Activated CD4-positive, alpha-beta T cell treated with anti-CD3 and anti-CD28 coated beads, Interleukin-2, amount 10 ng/mL, durations not matched to agents 24 days and 14 days (primary cell): ENCODE data around the gene QRFPR. TPM values are rescaled to one million over a fixed set of nuclear protein-coding genes. Genes with fewer than 3 reads are reported as not detected.
A peak's percentile ranks its signal among the peaks of the same experiment; 100 is the strongest.

Experiments used
- DNase-seq: peaks from one replicate; pipeline ENCODE4 v3.0.0; 2022
- H3K27ac Mint-ChIP-seq: one replicate; pipeline ENCODE4 v1.8.0; 2022; ENCODE audit warnings: mild to moderate bottlenecking, mixed read lengths
- H3K27me3 Mint-ChIP-seq: one replicate; pipeline ENCODE4 v1.8.0; 2022; ENCODE audit warnings: mixed read lengths
- H3K36me3 Mint-ChIP-seq: one replicate; pipeline ENCODE4 v1.8.0; 2022; ENCODE audit warnings: low read depth, mild to moderate bottlenecking, mixed read lengths
- H3K4me1 Mint-ChIP-seq: one replicate; pipeline ENCODE4 v1.8.0; 2021; ENCODE audit warnings: mixed read lengths
- H3K4me3 Mint-ChIP-seq: one replicate; pipeline ENCODE4 v1.8.0; 2022; ENCODE audit warnings: mild to moderate bottlenecking, moderate library complexity, mixed read lengths
- H3K9me3 Mint-ChIP-seq: one replicate; pipeline ENCODE4 v1.8.0; 2021; ENCODE audit warnings: mixed read lengths
- intact Hi-C: fragments of 100-400 bp; cut with micrococcal nuclease; formaldehyde crosslinking; loops from one replicate; pipeline ENCODE4 v1.15.1; 2023
- total RNA-seq: library from RNA; stranded (reverse); gene quantifications from 2 replicates; pipeline ENCODE4 v1.2.3, GENCODE V29; 2022

QRFPR gene
- total RNA-seq, 1 donor from 2014 or later: not detected

DNA sequence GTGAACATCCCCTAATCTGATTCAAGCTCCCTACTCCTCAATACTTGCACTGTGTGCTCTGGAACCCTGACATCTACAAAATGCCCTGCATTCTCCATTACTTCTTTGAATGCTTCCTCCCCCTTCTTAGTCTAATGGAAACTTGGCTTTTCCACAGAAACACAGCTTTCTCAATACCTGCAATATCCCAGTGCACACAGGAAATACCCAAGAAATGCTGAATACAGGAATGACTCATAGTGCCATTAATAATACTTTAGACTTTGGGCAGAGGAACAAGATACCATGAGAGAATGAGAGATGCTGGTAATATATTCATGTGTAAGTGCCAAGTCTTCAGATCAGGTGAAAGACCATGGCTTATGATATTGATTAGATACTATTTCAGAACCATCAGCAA lies 5.6 kb downstream of the QRFPR start:
- Mint-ChIP-seq H3K4me1 (peaks cover 4% of the 10 kb centered on the region), H3K27me3 (peaks cover 40% of the 10 kb centered on the region), H3K27ac (no peak overlapping the region), H3K36me3 (no peaks in the 10 kb centered on the region), H3K9me3 (no peaks in the 10 kb centered on the region), H3K4me3 (no peak overlapping the region)
- DNase-seq: no peak
- intact Hi-C loops: loop anchor here (10.0 kb wide), 1 partner anchor 280 kb away; no protein-coding TSS in a partner anchor

DNA sequence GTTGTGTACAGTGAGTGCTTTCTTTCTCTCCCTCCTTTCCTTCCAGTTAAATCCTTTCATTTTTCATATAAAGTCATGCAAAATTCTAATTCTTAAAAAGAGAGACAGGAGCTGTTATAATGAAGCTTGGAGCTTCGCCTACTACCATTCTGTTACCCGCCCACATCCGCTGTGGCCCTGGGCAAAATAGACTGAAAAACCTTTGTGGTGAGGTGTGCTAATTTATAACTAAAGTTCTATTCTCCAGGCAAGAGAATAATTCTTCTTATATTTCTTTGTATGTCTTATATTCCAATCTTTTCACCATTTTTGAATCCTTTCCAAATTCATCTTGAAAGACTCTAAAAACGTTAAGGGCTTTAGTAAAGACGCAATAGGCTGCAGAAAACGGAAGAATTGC lies 7.0 kb downstream of the QRFPR start:
- H3K27me3 Mint-ChIP-seq: peaks cover 27% of the 10 kb centered on the region
- intact Hi-C loops: loop anchor here (10.0 kb wide), 1 partner anchor 281 kb away; no protein-coding TSS in a partner anchor
- H3K36me3 Mint-ChIP-seq: no peaks in the 10 kb centered on the region
- H3K4me1 Mint-ChIP-seq: no peaks in the 10 kb centered on the region
- DNase-seq: no peak
- no peaks in the 10 kb centered on the region for H3K9me3 Mint-ChIP-seq
- H3K4me3 Mint-ChIP-seq: no peak overlapping the region
- no peak overlapping the region for H3K27ac Mint-ChIP-seq

DNA sequence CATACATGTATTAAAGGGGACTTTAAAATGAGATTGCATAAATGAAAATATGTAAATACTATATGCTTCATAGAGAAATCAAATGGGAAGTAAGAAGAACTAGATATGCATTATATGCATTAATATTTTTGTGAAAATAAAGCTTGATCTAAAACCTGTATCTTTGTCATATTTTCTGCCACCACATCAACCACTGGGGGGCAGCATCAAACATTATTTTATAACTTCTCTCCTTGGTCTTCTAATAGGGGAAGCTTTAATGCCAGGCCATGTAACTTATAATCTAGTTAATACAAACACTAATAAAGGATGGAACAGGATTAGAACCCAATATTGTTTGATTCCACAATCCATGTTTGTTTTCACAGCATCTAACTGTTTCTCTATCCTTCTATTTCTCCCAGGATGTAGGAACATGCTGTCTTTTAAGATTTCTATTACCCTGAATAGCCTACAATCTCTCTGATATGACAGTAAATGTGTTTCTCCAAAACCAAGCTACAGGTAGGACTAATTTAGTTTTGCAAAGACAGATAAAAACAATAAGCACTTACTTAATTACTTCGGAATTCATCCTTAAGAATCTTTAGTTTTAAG lies 10.0 kb downstream of the QRFPR start:
- H3K4me1 Mint-ChIP-seq: no peaks in the 10 kb centered on the region
- H3K4me3 Mint-ChIP-seq: no peak overlapping the region
- H3K27me3 Mint-ChIP-seq: peaks cover 16% of the 10 kb centered on the region
- H3K36me3 Mint-ChIP-seq: no peaks in the 10 kb centered on the region
- no peak overlapping the region for H3K27ac Mint-ChIP-seq
- intact Hi-C loops: loop anchor here (1.0 to 10.0 kb wide), 2 partner anchors 284 to 365 kb away; no protein-coding TSS in a partner anchor
- no peaks in the 10 kb centered on the region for H3K9me3 Mint-ChIP-seq
- peak; percentile 68 for DNase-seq

DNA sequence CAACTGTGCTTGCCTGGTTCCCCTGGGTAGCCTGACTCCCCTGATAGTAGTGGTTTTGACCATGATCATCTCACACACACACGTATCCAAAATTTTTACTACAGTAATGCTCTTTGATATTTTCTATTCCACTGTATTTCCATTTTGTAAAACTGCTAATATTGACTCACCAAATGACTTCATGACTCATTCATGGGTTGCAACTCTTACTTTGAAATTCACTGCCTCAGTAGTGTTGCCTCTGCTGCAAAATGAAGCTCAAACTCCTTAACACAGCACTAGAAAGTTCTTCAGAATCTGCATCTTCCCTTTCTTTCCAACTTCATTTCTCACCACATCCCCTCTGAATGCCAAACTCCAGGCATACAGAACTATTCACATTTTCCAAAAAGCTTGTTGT lies 20.3 kb downstream of the QRFPR start:
- H3K9me3 Mint-ChIP-seq: no peaks in the 10 kb centered on the region
- no peak overlapping the region for H3K4me3 Mint-ChIP-seq
- peaks cover 6% of the 10 kb centered on the region for H3K27me3 Mint-ChIP-seq
- DNase-seq: no peak
- no peaks in the 10 kb centered on the region for H3K4me1 Mint-ChIP-seq
- intact Hi-C loops: loop anchor here (1.0 kb wide), 1 partner anchor 9 kb away; no protein-coding TSS in a partner anchor
- no peak overlapping the region for H3K27ac Mint-ChIP-seq
- no peaks in the 10 kb centered on the region for H3K36me3 Mint-ChIP-seq

DNA sequence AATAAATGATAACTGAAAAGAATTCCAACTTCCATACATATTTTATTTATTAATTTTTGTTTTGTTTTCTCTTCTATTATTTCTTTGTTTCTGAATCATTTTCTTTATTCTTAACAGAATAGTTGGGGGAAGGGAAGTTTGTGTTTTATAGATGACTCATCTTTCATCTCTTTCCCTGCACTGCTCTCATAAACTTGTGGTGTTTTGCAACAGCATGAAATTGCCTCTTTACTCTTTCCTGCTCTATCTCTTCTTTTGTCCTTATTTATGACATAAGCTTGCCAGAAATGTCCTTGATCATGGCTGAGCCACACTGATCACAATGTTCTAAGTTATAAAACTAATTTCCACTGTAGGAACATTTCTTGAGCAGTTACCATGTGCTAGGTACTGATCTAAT lies 22.3 kb downstream of the QRFPR start:
- Mint-ChIP-seq H3K9me3 (no peaks in the 10 kb centered on the region), H3K4me1 (no peaks in the 10 kb centered on the region), H3K27ac (no peak overlapping the region), H3K36me3 (no peaks in the 10 kb centered on the region), H3K27me3 (peaks cover 19% of the 10 kb centered on the region), H3K4me3 (no peak overlapping the region)
- intact Hi-C loops: no loop called here
- DNase-seq: no peak

DNA sequence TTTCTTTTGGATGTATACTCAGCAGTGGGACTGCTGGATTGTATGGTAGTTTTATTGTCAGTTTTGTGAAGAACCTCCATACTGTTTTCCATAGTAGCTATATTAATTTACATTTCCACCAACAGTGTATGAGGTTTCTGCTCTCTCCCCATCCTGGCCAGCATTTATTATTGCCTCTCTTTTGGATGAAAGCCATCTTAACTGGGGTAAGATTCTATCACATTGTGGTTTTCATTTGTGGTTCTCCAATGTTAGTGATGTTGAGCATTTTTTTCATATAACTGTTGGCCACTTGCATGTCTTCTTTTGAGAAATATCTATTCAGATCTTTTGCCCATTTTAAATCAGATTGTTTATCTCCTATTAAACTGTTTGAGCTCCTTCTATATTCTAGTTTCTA lies 27.6 kb downstream of the QRFPR start:
- no peak overlapping the region for H3K4me3 Mint-ChIP-seq
- H3K27me3 Mint-ChIP-seq: peaks cover 31% of the 10 kb centered on the region
- H3K9me3 Mint-ChIP-seq: no peaks in the 10 kb centered on the region
- DNase-seq: no peak
- no peak overlapping the region for H3K27ac Mint-ChIP-seq
- no peaks in the 10 kb centered on the region for H3K36me3 Mint-ChIP-seq
- no peaks in the 10 kb centered on the region for H3K4me1 Mint-ChIP-seq
- intact Hi-C loops: no loop called here

DNA sequence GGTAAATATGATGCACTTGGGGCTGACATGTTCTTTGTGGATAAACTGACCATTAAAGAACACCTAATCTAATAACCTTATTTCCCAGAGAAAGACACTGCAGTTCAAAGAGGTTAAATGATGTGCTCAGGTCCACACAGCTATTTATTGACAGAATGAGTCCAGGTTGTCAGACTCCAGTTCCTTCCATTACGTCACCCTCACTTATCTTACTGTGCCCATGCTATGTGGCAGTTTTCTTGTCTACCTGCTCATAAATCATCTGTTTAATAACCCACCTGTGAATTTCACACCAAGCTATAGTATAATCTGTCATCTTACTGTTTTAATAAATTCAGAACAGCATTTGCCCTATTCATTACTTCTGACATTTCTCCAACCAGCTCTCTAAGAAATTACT lies 36.7 kb downstream of the QRFPR start:
- H3K27ac Mint-ChIP-seq: no peak overlapping the region
- no peak overlapping the region for H3K4me3 Mint-ChIP-seq
- H3K4me1 Mint-ChIP-seq: no peaks in the 10 kb centered on the region
- peaks cover 17% of the 10 kb centered on the region for H3K27me3 Mint-ChIP-seq
- intact Hi-C loops: no loop called here
- no peaks in the 10 kb centered on the region for H3K9me3 Mint-ChIP-seq
- DNase-seq: no peak
- no peaks in the 10 kb centered on the region for H3K36me3 Mint-ChIP-seq

DNA sequence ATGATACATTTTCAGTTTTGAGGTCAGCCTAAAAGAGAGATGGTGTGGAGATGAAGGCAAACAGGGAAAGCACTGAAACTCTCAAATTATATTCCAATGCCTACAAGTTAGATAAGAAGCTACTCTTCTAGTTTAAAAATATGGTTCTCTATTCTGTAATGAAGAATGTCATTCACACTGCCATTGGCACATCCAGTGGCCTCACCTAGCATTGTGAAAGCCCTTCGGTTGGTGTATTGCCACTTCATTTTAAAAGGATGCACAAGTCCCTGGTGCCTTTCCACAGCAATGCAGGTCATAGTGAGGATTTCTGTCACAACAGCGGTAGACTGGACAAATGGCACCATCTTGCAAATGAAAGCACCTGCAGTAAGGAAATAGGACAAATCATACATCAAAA lies 40.6 kb downstream of the QRFPR start:
- Mint-ChIP-seq H3K9me3 (no peaks in the 10 kb centered on the region), H3K36me3 (no peaks in the 10 kb centered on the region), H3K4me3 (no peak overlapping the region), H3K27me3 (peaks cover 8% of the 10 kb centered on the region), H3K4me1 (no peaks in the 10 kb centered on the region), H3K27ac (no peak overlapping the region)
- no peak for DNase-seq
- intact Hi-C loops: no loop called here

DNA sequence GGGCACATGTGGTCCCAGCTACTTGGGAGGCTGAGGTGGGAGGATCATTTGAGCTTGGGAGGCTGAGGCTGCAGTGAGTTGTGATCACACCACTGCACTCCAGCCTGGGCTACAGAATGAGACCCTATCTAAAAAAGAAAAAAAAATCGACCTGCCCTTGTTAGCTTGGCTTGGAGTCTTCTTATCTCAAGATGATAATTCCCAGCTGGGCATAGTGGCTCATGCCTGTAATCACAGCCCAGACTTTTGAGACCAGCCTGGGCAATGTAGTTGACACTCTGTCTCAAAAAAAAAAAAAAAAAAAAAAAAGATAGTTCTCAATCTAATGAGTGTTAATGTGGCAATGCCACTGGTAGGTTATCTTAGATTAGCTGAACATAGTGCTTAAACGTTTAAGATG lies 41.0 kb downstream of the QRFPR start:
- H3K4me1 Mint-ChIP-seq: no peaks in the 10 kb centered on the region
- H3K27ac Mint-ChIP-seq: no peak overlapping the region
- no peaks in the 10 kb centered on the region for H3K9me3 Mint-ChIP-seq
- DNase-seq: no peak
- peaks cover 6% of the 10 kb centered on the region for H3K27me3 Mint-ChIP-seq
- intact Hi-C loops: no loop called here
- no peaks in the 10 kb centered on the region for H3K36me3 Mint-ChIP-seq
- no peak overlapping the region for H3K4me3 Mint-ChIP-seq

DNA sequence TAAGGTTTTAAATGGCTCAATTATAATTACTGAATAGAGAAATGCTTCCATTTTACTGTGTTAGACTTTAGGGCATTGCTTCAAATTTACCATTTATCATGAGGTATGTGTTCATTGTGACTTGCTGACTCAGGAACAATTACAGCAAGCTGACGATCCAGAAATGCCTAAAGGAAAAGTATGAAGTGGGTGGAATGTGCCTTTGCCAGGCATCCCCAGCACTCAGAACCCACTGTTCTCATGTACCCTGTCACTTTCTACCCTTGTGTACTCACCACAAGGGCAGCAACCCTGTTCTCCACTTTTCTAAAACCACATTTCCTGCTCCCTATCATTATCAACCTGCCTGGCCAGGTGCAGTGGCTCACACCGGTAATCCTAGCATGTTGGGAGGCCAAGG lies 41.5 kb downstream of the QRFPR start:
- peaks cover 2% of the 10 kb centered on the region for H3K27me3 Mint-ChIP-seq
- no peaks in the 10 kb centered on the region for H3K9me3 Mint-ChIP-seq
- intact Hi-C loops: no loop called here
- H3K36me3 Mint-ChIP-seq: no peaks in the 10 kb centered on the region
- no peak for DNase-seq
- H3K4me3 Mint-ChIP-seq: no peak overlapping the region
- no peaks in the 10 kb centered on the region for H3K4me1 Mint-ChIP-seq
- no peak overlapping the region for H3K27ac Mint-ChIP-seq

DNA sequence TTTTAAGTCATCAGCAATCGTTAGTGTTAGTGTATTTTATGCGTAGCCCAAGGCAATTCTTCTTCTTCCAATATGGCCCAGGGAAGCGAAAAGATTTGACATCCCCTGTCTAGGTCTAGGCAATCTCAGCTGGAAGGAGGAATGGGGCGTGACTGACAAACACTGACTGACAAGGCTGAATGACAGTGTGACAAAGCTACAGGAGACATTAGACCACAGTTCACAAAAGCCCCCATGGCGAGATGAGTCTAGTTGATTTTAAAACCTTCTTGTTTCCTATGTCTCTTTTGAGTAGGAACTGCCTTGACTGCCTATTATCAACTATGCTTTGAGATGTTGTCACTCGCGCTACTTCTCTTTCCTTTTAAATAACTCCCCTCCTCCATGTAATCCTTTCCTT lies 42.3 kb downstream of the QRFPR start:
- no peak overlapping the region for H3K4me3 Mint-ChIP-seq
- H3K4me1 Mint-ChIP-seq: no peaks in the 10 kb centered on the region
- no peak for DNase-seq
- intact Hi-C loops: no loop called here
- H3K27ac Mint-ChIP-seq: no peak overlapping the region
- H3K36me3 Mint-ChIP-seq: no peaks in the 10 kb centered on the region
- peaks cover 2% of the 10 kb centered on the region for H3K27me3 Mint-ChIP-seq
- H3K9me3 Mint-ChIP-seq: no peaks in the 10 kb centered on the region

DNA sequence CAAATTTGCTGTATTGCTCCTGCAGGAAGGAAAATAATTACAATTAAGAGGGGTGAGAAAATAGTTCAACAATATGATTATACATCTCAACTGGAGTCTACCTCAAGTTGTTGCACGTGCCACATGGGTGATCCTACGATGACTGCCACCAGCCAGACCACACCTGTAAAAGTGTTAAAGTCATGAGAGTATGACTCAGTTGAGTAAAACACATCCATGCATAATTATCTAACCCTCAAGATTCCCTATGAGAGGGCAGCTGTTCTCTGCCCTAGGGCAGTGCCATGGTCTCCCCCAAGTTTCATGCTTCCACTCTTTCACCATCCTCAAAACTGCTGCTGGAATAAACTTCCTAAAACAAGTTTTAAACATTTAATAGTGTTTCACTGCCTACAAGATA lies 44.1 kb downstream of the QRFPR start:
- no peaks in the 10 kb centered on the region for H3K9me3 Mint-ChIP-seq
- H3K27ac Mint-ChIP-seq: no peak overlapping the region
- no peak overlapping the region for H3K4me3 Mint-ChIP-seq
- H3K4me1 Mint-ChIP-seq: no peaks in the 10 kb centered on the region
- DNase-seq: no peak
- intact Hi-C loops: no loop called here
- H3K36me3 Mint-ChIP-seq: no peaks in the 10 kb centered on the region
- peaks cover 2% of the 10 kb centered on the region for H3K27me3 Mint-ChIP-seq

DNA sequence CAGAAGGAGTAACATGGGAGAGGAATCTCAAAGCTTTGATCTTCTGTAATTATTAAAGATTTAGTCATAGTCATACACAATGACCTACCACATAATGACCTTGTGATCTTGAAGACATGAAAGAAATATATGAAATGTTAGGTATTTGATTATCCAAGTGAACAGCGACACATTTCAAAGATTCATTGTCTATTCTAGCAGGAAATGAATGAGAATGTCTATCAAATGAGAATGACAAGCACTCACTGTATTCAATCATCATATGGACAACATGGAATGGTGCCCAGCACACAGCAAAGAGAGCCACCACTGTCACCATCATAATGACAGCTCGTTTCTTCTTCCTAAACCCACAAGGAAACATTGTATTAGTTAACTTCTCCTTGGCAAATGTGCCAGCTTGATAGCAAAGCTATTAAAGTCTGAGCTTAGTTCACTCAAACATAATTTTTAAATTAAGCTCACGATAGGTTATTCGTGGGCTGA lies 50.6 kb downstream of the QRFPR start:
- peaks cover 13% of the 10 kb centered on the region for H3K27me3 Mint-ChIP-seq
- intact Hi-C loops: no loop called here
- H3K4me3 Mint-ChIP-seq: no peak overlapping the region
- no peaks in the 10 kb centered on the region for H3K4me1 Mint-ChIP-seq
- no peaks in the 10 kb centered on the region for H3K9me3 Mint-ChIP-seq
- no peak for DNase-seq
- no peaks in the 10 kb centered on the region for H3K36me3 Mint-ChIP-seq
- H3K27ac Mint-ChIP-seq: no peak overlapping the region

DNA sequence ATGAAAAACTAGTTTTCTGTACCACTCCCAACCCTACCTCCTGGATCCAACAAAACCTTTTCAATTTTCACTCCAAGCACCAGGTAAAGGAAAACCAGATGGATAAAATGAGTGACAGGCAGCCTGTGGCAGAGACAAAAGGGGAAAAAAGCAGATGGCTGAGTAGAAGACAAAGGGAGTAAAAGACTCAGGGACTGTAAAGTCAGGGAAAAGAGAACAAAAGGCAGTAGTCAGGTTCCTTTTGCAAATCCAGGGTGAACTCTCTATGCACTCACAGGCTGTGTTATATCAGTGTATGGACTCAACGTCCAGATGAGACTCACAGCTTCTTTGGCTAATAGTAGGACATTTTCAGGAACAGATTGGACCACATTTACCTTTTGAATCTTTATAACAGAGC lies 54.2 kb downstream of the QRFPR start:
- Mint-ChIP-seq H3K27ac (no peak overlapping the region), H3K9me3 (no peaks in the 10 kb centered on the region), H3K36me3 (no peaks in the 10 kb centered on the region), H3K4me1 (no peaks in the 10 kb centered on the region), H3K27me3 (peaks cover 26% of the 10 kb centered on the region), H3K4me3 (no peak overlapping the region)
- intact Hi-C loops: no loop called here
- no peak for DNase-seq

DNA sequence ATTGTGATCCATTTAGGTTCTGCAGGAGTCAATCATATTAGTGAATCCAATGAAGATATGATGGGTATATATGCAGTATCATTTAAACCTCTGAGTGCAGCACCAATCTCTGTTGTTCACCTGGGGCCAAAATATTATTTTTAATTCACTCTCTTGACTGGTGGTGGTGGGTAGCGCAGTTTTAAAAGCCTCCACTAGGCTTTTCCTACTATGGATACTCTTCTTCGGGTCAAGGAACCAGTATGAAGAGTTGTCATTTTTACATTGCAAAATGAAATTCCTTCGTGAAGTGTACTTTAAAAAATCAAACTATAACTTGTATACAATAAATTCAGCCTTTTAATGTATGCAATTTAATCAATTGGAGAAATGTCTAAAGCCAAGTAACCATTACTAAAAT lies 56.5 kb downstream of the QRFPR start:
- H3K27ac Mint-ChIP-seq: no peak overlapping the region
- intact Hi-C loops: no loop called here
- no peak overlapping the region for H3K4me3 Mint-ChIP-seq
- no peak for DNase-seq
- H3K36me3 Mint-ChIP-seq: no peaks in the 10 kb centered on the region
- no peaks in the 10 kb centered on the region for H3K4me1 Mint-ChIP-seq
- peaks cover 33% of the 10 kb centered on the region for H3K27me3 Mint-ChIP-seq
- no peaks in the 10 kb centered on the region for H3K9me3 Mint-ChIP-seq
